Thyroid gland (tissue), 4 donors: ENCODE data around the gene VARS1. TPM values are rescaled to one million over a fixed set of nuclear protein-coding genes. Genes with fewer than 3 reads are reported as not detected.

Experiments
- DNase-seq, 2 donors: peaks; one replicate each; pipeline ENCODE4 v3.0.0-alpha.2; 2019
- H3K27ac ChIP-seq, 3 donors: fragments of 200-600 bp; sonication (generic); 1 replicate in 2 of 3; 2 replicates in 1 of 3; pipeline ENCODE4 v1.5.1; 2016 to 2019; ENCODE audit warnings: mild to moderate bottlenecking in 1 of 3, moderate library complexity in 1 of 3
- H3K27me3 ChIP-seq: fragments of 200-600 bp; sonication (generic); one replicate; pipeline ENCODE4 v1.5.1; 2019
- H3K36me3 ChIP-seq, 2 donors: fragments of 200-600 bp; sonication (generic); one replicate each; pipeline ENCODE4 v1.5.1; 2016 to 2019
- H3K4me1 ChIP-seq, 2 donors: fragments of 200-600 bp; sonication (generic); one replicate each; pipeline ENCODE4 v1.5.1; 2017 to 2019
- H3K4me3 ChIP-seq, 3 donors: fragments of 200-600 bp; sonication (generic); replicated peaks in 1 of 3; 1 replicate in 2 of 3; 2 replicates in 1 of 3; pipeline ENCODE4 v1.5.1; 2016; ENCODE audit warnings: mild to moderate bottlenecking in 1 of 3
- H3K9me3 ChIP-seq: fragments of 200-600 bp; sonication (generic); one replicate; pipeline ENCODE4 v1.5.1; 2017
- CTCF ChIP-seq, 6 experiments: fragments of 200-600 bp in 3 of 6; fragments of 450-650 bp in 3 of 6; sonication (generic) in 3 of 6; IDR thresholded peaks; one replicate each; pipeline ENCODE4 v1.5.1; 2016 to 2019; ENCODE audit warnings: antibody characterized with exemption in 6 of 6, mild to moderate bottlenecking in 2 of 6, inconsistent platforms in 1 of 6, moderate library complexity in 1 of 6
- POLR2A ChIP-seq, 2 donors: fragments of 450-650 bp; IDR thresholded peaks; one replicate each; pipeline ENCODE4 v1.6.1; 2017; ENCODE audit warnings: antibody characterized with exemption in 2 of 2, mild to moderate bottlenecking in 2 of 2, moderate library complexity in 1 of 2
- WGBS, 2 donors: methylation state at CpG; one replicate each; pipeline ENCODE4 v1.1.5; 2017; 5-methylcytosine and 5-hydroxymethylcytosine counted together
- intact Hi-C: fragments of 100-400 bp; cut with DNase I; formaldehyde crosslinking; loops from one replicate; pipeline ENCODE4 v1.15.1; 2023
- total RNA-seq, 4 donors: library from RNA; depleted of rRNA; stranded (reverse); fragments of >200 nt; gene quantifications; one replicate each; pipeline ENCODE4 v1.2.3, GENCODE V29; 2016

VARS1 gene
- total RNA-seq, 4 donors from 2014 or later: 33.8 to 120 (median 39.9) TPM

GRCh38 chr6:31761343-31761742, 34.2 kb downstream of the VARS1 start:
- Histone ChIP-seq H3K36me3 (no peaks in the 10 kb centered on the region), H3K27me3 (no peaks in the 10 kb centered on the region), H3K4me1 (no peaks in the 10 kb centered on the region), H3K4me3 (no peak overlapping the region), H3K27ac (no peak overlapping the region), H3K9me3 (no peaks in the 10 kb centered on the region)
- TF ChIP-seq CTCF (IDR thresholded peaks at IDR 0.05) (no peak), POLR2A (IDR thresholded peaks at IDR 0.05) (no peak)
- intact Hi-C loops: no loop called here
- 95 to 96% methylated on average over 7 to 8 of the region's 8 CpGs for WGBS, 2 donors
- DNase-seq: no peak

GRCh38 chr6:31760790-31761189, 34.8 kb downstream of the VARS1 start:
- intact Hi-C loops: no loop called here
- DNase-seq: no peak
- Histone ChIP-seq H3K27ac (no peak overlapping the region), H3K4me3 (no peak overlapping the region), H3K9me3 (no peaks in the 10 kb centered on the region), H3K4me1 (no peaks in the 10 kb centered on the region), H3K27me3 (no peaks in the 10 kb centered on the region), H3K36me3 (no peaks in the 10 kb centered on the region)
- WGBS, 2 donors: 93 to 98% methylated on average over 5 of the region's 5 CpGs
- no peak for TF ChIP-seq POLR2A (IDR thresholded peaks at IDR 0.05)
- no peak for TF ChIP-seq CTCF (IDR thresholded peaks at IDR 0.05)

- Histone ChIP-seq H3K27me3 (no peaks in the 10 kb centered on the region), H3K9me3 (no peaks in the 10 kb centered on the region), H3K4me3 (no peak overlapping the region), H3K4me1 (no peaks in the 10 kb centered on the region), H3K36me3 (no peaks in the 10 kb centered on the region), H3K27ac (no peak overlapping the region)
- 90 to 96% methylated on average over 2 of the region's 2 CpGs for WGBS, 2 donors
- intact Hi-C loops: no loop called here
- no peak for DNase-seq
- TF ChIP-seq CTCF (IDR thresholded peaks at IDR 0.05) (no peak), POLR2A (IDR thresholded peaks at IDR 0.05) (no peak)
Observed at GRCh38 chr6:31758281-31758680, 37.3 kb downstream of the VARS1 start.

- intact Hi-C loops: no loop called here
- WGBS, 2 donors: 73 to 76% methylated on average over 8 of the region's 8 CpGs
- Histone ChIP-seq H3K27me3 (no peaks in the 10 kb centered on the region), H3K27ac (no peak overlapping the region), H3K4me3 (no peak overlapping the region), H3K9me3 (no peaks in the 10 kb centered on the region), H3K4me1 (no peaks in the 10 kb centered on the region), H3K36me3 (no peaks in the 10 kb centered on the region)
- TF ChIP-seq CTCF (IDR thresholded peaks at IDR 0.05) (no peak), POLR2A (IDR thresholded peaks at IDR 0.05) (no peak)
- no peak for DNase-seq
Observed at GRCh38 chr6:31752739-31753319, 42.7 kb downstream of the VARS1 start.

GRCh38 chr6:31750411-31751022, 45.0 kb downstream of the VARS1 start:
- TF ChIP-seq CTCF (IDR thresholded peaks at IDR 0.05): no peak
- TF ChIP-seq POLR2A (IDR thresholded peaks at IDR 0.05): no peak
- Histone ChIP-seq H3K27me3 (no peaks in the 10 kb centered on the region), H3K9me3 (no peaks in the 10 kb centered on the region), H3K4me1 (no peaks in the 10 kb centered on the region), H3K36me3 (no peaks in the 10 kb centered on the region), H3K4me3 (no peak overlapping the region), H3K27ac (no peak overlapping the region)
- 89 to 90% methylated on average over 7 of the region's 7 CpGs for WGBS, 2 donors
- intact Hi-C loops: no loop called here
- DNase-seq: no peak
